ENCODE results near the gene ABHD16B. TPM values are rescaled to one million over a fixed set of nuclear protein-coding genes. Genes with fewer than 3 reads are reported as not detected.

ABHD16B gene
- total and polyA plus RNA-seq, 2 of the 13 experiments (the other 11 are each of a cell fraction or from before 2014, with no cell fraction given) = not detected

GRCh38 chr20:63896264-63897105 lies 35.2 kb downstream of the ABHD16B start (continued):
- peak; percentile 22; the same call in 1 of the 2 replicates for TF ChIP-seq ZXDC (CRISPR knock-in tag; IDR thresholded peaks at IDR 0.05)
- peak; percentile 80; the same call in 1 of the 2 replicates for TF ChIP-seq SOX5 (CRISPR knock-in tag; IDR thresholded peaks at IDR 0.05; ENCODE audit: borderline replicate concordance)
- no peak for TF ChIP-seq ATF4 (CRISPR knock-in tag; IDR thresholded peaks at IDR 0.05)
- TF ChIP-seq ZSCAN29 (CRISPR knock-in tag; conservative IDR thresholded peaks at IDR 0.05) = peak; percentile 79; the same call in 1 of the 2 replicates
- no peak for TF ChIP-seq ZNF460 (CRISPR knock-in tag; IDR thresholded peaks at IDR 0.05; ENCODE audit: borderline replicate concordance)
- 0 out of 2 replicates have a peak, but pooled peaks have one; percentile 55 for TF ChIP-seq RNF219 (CRISPR knock-in tag; IDR thresholded peaks at IDR 0.05)
- TF ChIP-seq TCF7L2 (IDR thresholded peaks at IDR 0.05; ENCODE audit: low read depth, low read length) = no peak
- TF ChIP-seq ZNF138 (CRISPR knock-in tag; IDR thresholded peaks at IDR 0.05; ENCODE audit: low read depth) = no peak
- TF ChIP-seq KAT8 (CRISPR knock-in tag; IDR thresholded peaks at IDR 0.05) = peak; percentile 86
- TF ChIP-seq ZNF639 (CRISPR knock-in tag; conservative IDR thresholded peaks at IDR 0.05) = peak; percentile 69
- TF ChIP-seq SRF (IDR thresholded peaks at IDR 0.05; ENCODE audit: low read depth, low read length) = no peak
- TF ChIP-seq RAD21 (CRISPR knock-in tag; IDR thresholded peaks at IDR 0.05) = no peak
- TF ChIP-seq ZMAT3 (CRISPR knock-in tag; conservative IDR thresholded peaks at IDR 0.05) = peak; percentile 92
- peak; percentile 42 for TF ChIP-seq KDM5A (IDR thresholded peaks at IDR 0.05; ENCODE audit: borderline replicate concordance, low read length)
- TF ChIP-seq ZNF674 (CRISPR knock-in tag; IDR thresholded peaks at IDR 0.05; ENCODE audit: low read depth) = no peak
- TF ChIP-seq NBN (conservative IDR thresholded peaks at IDR 0.05) = no peak
- peak; percentile 2; the same call in 1 of the 2 replicates for TF ChIP-seq ZNF839 (CRISPR knock-in tag; IDR thresholded peaks at IDR 0.05; ENCODE audit: borderline replicate concordance)
- peak; percentile 71; the same call in 1 of the 2 replicates for TF ChIP-seq ZFP90 (CRISPR knock-in tag; IDR thresholded peaks at IDR 0.05; ENCODE audit: borderline replicate concordance)
- peak; percentile 81 for TF ChIP-seq ZNF883 (CRISPR knock-in tag; IDR thresholded peaks at IDR 0.05; ENCODE audit: not compliant biosample characterization)

Measured in HepG2 (cell line).